LNCAP (cell line): ENCODE results near the gene SH3BP5L.

ENCODE experiments used
- CTCF ChIP-seq: fragments of 450-650 bp; IDR thresholded peaks from 2 replicates; pipeline ENCODE4 v1.5.1; 2017; ENCODE audit warnings: mild to moderate bottlenecking

The SH3BP5L gene

GRCh38 chr1:248815407-248816034, 10.2 kb downstream of the SH3BP5L start:
- TF ChIP-seq CTCF: no peak

- no peak for TF ChIP-seq CTCF
Measured at GRCh38 chr1:248814351-248814750, 11.4 kb downstream of the SH3BP5L start.

GRCh38 chr1:248813546-248813945, 12.2 kb downstream of the SH3BP5L start:
- no peak for TF ChIP-seq CTCF

- no peak for TF ChIP-seq CTCF
Measured at GRCh38 chr1:248812736-248813425, 12.8 kb downstream of the SH3BP5L start.

GRCh38 chr1:248811514-248812490, 13.9 kb downstream of the SH3BP5L start:
- no peak for TF ChIP-seq CTCF

GRCh38 chr1:248810727-248811513, 14.8 kb downstream of the SH3BP5L start:
- no peak for TF ChIP-seq CTCF
